Measurements from ENCODE around the gene PPM1D. TPM values are rescaled to one million over a fixed set of nuclear protein-coding genes. Genes with fewer than 3 reads are reported as not detected.
"Not testable (repeated sequence)": the region's sequence is repeated elsewhere in the genome, so short reads cannot be mapped to it uniquely, and the experiment has no call there.

Gene PPM1D
- total RNA-seq, 1 donor from 2014 or later = 13.1 TPM

DNA sequence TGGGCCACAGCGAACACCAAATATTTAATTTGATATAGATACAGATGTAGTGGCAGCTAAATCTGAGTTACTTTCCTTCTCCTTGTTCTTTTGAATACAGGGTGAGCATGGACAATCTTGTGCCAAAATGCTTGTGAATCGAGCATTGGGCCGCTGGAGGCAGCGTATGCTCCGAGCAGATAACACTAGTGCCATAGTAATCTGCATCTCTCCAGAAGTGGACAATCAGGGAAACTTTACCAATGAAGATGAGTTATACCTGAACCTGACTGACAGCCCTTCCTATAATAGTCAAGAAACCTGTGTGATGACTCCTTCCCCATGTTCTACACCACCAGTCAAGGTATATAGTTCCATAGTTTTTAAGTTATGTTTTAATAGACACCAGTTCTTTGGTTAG, 56.5 kb downstream of the PPM1D start:
- Mint-ChIP-seq H3K27me3 (ENCODE audit: low read depth) (no peaks in the 10 kb centered on the region), H3K4me3 (ENCODE audit: unreplicated experiment) (no peak overlapping the region), H3K4me1 (ENCODE audit: low read depth) (peaks cover 10% of the 10 kb centered on the region), H3K36me3 (ENCODE audit: low read depth) (peaks cover 3% of the 10 kb centered on the region), H3K27ac (ENCODE audit: unreplicated experiment) (no peak overlapping the region), H3K9me3 (ENCODE audit: low read depth) (no peaks in the 10 kb centered on the region)
- TF ChIP-seq, protein P1, sequence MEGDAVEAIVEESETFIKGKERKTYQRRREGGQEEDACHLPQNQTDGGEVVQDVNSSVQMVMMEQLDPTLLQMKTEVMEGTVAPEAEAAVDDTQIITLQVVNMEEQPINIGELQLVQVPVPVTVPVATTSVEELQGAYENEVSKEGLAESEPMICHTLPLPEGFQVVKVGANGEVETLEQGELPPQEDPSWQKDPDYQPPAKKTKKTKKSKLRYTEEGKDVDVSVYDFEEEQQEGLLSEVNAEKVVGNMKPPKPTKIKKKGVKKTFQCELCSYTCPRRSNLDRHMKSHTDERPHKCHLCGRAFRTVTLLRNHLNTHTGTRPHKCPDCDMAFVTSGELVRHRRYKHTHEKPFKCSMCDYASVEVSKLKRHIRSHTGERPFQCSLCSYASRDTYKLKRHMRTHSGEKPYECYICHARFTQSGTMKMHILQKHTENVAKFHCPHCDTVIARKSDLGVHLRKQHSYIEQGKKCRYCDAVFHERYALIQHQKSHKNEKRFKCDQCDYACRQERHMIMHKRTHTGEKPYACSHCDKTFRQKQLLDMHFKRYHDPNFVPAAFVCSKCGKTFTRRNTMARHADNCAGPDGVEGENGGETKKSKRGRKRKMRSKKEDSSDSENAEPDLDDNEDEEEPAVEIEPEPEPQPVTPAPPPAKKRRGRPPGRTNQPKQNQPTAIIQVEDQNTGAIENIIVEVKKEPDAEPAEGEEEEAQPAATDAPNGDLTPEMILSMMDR (IDR thresholded peaks at IDR 0.05) = no peak
- no peak for DNase-seq (ENCODE audit: low spot score)

DNA sequence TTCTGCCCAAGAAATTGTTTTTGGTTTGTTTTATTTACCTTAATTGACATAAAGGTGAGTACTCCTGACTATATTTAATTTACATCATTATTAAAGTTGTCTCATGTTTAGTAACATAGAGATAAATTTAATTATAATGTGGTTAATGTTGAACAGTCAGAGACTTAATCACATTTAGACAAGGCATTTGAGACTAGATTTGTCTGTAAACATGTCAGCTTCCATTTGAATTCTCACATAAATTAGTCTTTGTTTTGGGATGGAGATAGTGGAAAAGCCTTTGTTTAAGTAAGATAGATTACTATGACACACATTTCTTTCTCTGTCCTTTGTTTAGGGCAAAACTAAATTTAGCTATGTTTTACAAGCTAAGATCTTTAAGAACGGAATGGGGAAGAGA, 59.2 kb downstream of the PPM1D start:
- no peaks in the 10 kb centered on the region for H3K4me1 Mint-ChIP-seq (ENCODE audit: low read depth)
- no peaks in the 10 kb centered on the region for H3K9me3 Mint-ChIP-seq (ENCODE audit: low read depth)
- H3K36me3 Mint-ChIP-seq (ENCODE audit: low read depth) = peaks cover 7% of the 10 kb centered on the region
- no peak for DNase-seq (ENCODE audit: low spot score)
- H3K27me3 Mint-ChIP-seq (ENCODE audit: low read depth) = no peaks in the 10 kb centered on the region
- H3K27ac Mint-ChIP-seq (ENCODE audit: unreplicated experiment) = no peak overlapping the region
- no peak overlapping the region for H3K4me3 Mint-ChIP-seq (ENCODE audit: unreplicated experiment)
- TF ChIP-seq, protein P1 (IDR thresholded peaks at IDR 0.05) = no peak

DNA sequence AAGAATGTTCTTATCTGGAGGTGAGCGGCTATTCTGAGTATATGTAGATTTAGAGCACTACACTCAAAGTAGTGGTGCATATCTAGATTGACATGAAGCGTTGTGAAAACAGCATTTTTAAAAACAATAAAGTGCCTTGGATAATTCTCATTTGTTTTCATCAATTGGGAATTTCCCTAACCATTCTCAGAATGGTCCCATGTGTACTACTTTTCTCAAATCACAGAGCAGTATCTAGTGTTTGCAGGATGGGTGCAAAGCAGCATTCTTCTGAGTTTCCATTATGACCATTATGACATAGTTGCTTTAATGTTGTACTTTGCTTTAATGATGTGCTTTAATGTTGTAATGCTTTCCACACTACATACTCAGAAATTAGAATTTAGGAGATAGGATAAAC, 61.5 kb downstream of the PPM1D start:
- Mint-ChIP-seq H3K36me3 (ENCODE audit: low read depth) (peaks cover 10% of the 10 kb centered on the region), H3K9me3 (ENCODE audit: low read depth) (no peaks in the 10 kb centered on the region), H3K4me1 (ENCODE audit: low read depth) (no peaks in the 10 kb centered on the region), H3K27ac (ENCODE audit: unreplicated experiment) (no peak overlapping the region), H3K27me3 (ENCODE audit: low read depth) (no peaks in the 10 kb centered on the region), H3K4me3 (ENCODE audit: unreplicated experiment) (no peak overlapping the region)
- TF ChIP-seq, protein P1 (IDR thresholded peaks at IDR 0.05) = no peak
- no peak for DNase-seq (ENCODE audit: low spot score)

DNA sequence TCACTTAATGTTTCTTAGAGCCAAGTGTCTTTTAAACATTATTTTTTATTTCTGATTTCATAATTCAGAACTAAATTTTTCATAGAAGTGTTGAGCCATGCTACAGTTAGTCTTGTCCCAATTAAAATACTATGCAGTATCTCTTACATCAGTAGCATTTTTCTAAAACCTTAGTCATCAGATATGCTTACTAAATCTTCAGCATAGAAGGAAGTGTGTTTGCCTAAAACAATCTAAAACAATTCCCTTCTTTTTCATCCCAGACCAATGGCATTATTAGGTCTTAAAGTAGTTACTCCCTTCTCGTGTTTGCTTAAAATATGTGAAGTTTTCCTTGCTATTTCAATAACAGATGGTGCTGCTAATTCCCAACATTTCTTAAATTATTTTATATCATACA, 64.0 kb downstream of the PPM1D start:
- H3K36me3 Mint-ChIP-seq (ENCODE audit: low read depth) = peaks cover 7% of the 10 kb centered on the region
- no peak overlapping the region for H3K4me3 Mint-ChIP-seq (ENCODE audit: unreplicated experiment)
- no peaks in the 10 kb centered on the region for H3K9me3 Mint-ChIP-seq (ENCODE audit: low read depth)
- no peaks in the 10 kb centered on the region for H3K4me1 Mint-ChIP-seq (ENCODE audit: low read depth)
- no peaks in the 10 kb centered on the region for H3K27me3 Mint-ChIP-seq (ENCODE audit: low read depth)
- DNase-seq (ENCODE audit: low spot score) = no peak
- H3K27ac Mint-ChIP-seq (ENCODE audit: unreplicated experiment) = no peak overlapping the region
- TF ChIP-seq, protein P1 (IDR thresholded peaks at IDR 0.05) = no peak

DNA sequence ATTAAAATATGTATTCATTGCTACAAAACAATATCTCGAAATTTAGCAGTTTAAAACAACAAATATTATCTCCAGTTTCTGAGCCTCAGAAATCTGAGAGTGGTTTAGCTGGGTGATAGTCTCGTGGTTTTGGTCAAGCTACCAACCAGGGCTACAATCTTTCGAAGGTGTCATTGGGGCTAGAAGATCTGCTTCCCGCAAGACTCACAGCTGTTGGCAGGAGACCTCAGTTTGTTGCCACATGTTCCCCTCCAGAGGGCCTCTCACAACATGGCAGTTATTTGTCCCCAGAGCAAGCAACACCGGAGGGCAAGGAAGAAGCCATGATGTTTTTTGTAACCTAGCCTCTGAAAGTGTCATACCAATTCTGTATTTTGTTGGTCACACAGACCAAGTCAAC, 65.6 kb downstream of the PPM1D start:
- Mint-ChIP-seq H3K9me3 (ENCODE audit: low read depth) (no peaks in the 10 kb centered on the region), H3K4me1 (ENCODE audit: low read depth) (no peaks in the 10 kb centered on the region), H3K4me3 (ENCODE audit: unreplicated experiment) (no peak overlapping the region), H3K27me3 (ENCODE audit: low read depth) (no peaks in the 10 kb centered on the region), H3K27ac (ENCODE audit: unreplicated experiment) (no peak overlapping the region), H3K36me3 (ENCODE audit: low read depth) (peaks cover 7% of the 10 kb centered on the region)
- no peak for DNase-seq (ENCODE audit: low spot score)
- TF ChIP-seq, protein P1 (IDR thresholded peaks at IDR 0.05) = no peak

DNA sequence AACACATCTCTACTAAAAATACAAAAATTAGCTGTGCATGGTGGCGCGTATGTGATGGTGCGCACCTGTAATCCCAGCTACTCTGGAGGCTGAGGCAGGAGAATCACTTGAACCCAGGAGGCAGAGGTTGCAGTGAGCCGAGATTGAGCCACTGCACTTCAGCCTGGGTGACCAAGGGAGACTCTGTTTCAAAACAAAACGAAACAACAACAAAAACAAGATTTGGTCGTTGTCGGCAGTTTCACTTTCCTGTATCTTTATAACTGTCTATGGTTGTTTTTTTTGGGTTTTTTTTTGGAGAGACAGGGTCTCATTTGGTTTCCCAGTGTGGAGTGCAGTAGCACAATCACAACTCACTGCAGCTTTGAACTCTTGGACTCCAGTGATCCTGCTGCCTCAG, 68.7 kb downstream of the PPM1D start:
- H3K27ac Mint-ChIP-seq (ENCODE audit: unreplicated experiment); H3K4me1 Mint-ChIP-seq (ENCODE audit: low read depth); DNase-seq (ENCODE audit: low spot score); H3K27me3 Mint-ChIP-seq (ENCODE audit: low read depth); H3K4me3 Mint-ChIP-seq (ENCODE audit: unreplicated experiment); H3K9me3 Mint-ChIP-seq (ENCODE audit: low read depth); H3K36me3 Mint-ChIP-seq (ENCODE audit: low read depth): not testable (repeated sequence)

Data from chondrocyte (in vitro differentiated cells).